Measurements from ENCODE around the gene PRKAR1B.

The PRKAR1B gene

DNA sequence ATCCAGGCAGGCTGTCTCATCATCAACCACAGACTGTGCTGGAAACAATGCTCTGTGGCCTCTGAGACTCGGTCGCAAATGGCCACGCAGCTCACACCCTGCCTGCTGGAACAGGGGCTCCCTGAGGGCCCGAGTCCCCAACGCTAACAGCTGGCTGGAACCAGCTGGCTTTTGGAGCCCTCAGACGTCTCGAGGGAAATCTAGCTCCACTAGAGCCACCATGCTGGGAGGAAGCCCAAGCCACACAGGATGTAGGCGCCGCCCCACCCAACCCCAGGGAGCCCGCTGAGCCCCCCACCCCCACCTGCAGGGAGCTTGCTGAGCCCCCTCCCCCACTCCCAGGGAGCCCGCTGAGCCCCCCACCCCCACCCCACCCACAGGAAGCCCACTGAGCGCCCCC lies 186.1 kb downstream of the PRKAR1B start:
- DNase-seq (ENCODE audit: low spot score): no peak

DNA sequence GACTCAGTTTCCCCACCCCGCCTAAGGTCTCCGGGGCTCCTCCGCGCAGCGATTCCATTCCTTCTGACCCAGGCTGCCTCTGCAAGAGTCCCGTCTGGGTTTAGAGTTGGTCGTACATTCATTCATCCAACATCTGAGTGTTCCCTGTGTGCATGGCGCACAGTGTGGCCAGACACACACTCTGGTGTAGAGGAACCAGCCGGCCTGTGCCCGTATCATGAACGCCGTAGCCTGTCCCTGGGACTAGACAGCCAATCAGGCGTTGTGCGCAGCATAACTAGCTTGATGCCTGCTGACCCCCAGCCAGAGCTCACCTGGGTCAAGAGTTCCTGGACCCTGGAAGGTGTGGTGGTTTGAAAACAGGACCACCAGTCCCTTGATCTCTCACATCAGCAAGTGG lies 186.5 kb downstream of the PRKAR1B start:
- no peak for DNase-seq (ENCODE audit: low spot score)

DNA sequence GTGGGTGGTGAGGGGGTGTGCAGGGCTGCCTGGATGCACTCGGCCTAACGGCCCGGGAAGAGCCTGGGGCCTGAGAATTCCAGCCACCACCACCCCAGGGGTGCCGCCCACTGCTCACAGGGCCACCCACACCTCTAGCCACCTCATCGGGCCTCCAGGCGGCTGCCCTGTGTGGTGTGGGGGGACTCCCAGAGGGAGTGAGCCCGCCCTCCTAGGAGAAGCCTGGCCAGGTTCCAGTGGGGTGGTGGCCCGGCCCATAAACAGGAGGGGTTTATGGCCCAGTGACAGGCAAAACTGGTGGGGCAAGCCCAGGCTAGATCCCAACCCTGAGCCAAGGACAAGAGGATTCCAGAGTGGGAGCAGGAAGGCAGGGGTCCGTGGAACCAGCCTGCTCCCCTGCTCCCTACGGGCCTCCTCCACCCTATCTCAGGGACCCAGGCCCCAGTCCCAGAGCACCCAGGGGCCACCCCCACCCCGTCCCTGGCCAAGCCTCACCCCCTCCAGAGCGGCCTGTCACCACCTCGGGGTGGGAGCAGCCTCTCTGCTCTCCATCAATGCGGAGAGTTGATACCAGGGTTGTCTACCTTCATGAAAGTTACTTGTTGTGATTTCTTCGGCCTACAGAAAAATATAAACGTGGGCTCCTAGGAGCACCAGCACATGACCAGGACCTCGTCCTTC lies 187.2 kb downstream of the PRKAR1B start:
- peak; percentile 48 for DNase-seq (ENCODE audit: low spot score)

DNA sequence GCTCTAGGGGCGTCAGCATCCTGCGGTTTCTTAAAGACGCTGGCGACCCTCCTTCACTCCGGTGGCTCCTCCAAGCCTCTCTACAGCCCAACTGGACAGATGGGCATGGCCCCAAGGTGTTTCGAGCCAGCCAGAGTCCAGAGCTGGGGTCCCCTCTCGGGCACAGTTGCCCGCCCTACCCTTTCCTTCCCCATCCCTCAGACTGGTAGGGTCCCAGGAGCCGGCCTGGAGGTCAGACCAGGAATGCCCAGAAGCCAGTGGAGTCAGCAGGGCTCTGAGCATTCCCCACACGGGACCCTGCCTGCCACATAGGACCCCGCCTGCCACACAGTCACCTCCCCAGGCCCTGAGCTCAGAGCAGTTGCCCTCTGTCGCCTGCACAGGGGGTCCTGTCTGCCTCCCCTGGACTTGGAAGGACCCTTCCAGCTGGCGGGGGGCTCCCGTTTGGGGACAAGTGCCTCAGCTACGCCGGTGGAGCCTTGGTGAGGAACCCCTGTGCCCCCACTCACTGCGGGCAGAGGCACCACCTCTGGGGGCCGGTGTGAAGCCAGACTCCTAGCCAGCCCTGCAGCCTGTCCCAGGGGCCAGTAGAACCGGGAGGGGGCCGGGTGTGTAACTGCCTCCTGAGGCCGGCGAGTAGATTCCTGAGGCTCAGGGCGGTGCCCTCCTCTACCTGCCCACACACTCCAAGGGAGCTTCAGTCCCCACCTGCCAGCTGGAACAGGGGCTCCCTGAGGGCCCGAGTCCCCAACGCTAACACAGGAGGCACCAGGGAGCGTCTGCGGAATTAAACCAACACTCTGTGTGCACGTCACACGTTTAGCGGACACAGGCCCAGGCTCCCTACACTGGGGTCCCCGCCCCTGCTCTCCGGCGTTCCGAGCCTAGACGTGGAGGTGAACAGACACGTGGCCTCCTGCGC lies 188.1 kb downstream of the PRKAR1B start:
- no peak for DNase-seq (ENCODE audit: low spot score)

DNA sequence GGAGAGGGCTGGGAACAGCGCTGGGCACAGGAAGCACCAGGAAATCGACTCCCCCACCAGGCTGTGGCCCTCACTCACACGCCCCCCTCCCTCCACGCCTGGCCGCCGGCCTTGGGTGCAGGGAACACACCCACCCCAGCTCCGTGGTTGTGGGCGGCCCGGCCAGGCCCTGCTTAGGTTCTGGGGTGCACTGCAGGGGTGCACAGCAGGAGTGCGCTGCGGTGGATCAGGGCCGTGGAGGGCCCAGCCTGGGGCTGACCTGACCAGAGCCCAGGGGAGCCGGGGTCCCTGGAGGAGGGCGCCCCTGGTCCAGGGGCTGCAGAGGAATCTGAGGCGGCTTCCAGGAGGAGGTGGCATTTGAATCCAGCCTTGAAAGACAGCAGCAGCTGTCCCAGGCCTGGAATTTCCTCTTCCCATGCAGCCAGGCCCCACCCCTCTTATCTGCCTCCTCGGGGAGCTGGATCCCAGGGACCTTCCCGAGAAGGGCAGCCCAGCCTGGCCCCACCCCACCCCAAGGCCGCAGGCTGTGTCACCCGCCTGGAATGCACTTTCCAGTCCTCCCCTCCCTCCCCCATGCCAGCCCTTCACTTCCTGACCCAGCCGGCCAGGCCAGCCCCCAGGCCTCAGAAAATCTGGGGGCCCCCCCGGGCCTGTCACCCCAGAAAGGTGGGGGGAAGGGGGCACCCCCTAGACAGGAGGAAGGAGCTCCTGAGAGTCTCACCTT lies 189.0 kb downstream of the PRKAR1B start:
- DNase-seq (ENCODE audit: low spot score): peak; percentile 98

DNA sequence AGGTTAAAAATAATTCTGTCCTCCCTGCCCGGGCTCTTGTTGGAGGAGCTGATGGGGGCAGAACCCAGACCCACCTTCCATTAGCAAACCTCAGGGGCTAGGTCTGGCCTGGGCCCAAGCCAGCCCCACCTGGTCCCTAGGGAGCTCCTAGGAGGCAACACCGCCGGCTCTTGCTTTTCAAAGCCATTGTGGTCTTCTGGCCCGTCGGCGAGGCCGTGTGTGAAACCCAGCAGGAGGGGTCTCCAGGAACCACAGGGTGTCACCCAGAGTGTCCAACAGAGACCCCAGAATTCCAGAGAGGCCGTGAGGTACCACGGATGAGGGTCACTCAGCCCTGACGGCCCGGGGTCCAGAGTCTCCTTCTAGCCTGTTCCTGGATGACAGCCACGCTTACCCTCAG lies 190.8 kb downstream of the PRKAR1B start:
- DNase-seq (ENCODE audit: low spot score): no peak

DNA sequence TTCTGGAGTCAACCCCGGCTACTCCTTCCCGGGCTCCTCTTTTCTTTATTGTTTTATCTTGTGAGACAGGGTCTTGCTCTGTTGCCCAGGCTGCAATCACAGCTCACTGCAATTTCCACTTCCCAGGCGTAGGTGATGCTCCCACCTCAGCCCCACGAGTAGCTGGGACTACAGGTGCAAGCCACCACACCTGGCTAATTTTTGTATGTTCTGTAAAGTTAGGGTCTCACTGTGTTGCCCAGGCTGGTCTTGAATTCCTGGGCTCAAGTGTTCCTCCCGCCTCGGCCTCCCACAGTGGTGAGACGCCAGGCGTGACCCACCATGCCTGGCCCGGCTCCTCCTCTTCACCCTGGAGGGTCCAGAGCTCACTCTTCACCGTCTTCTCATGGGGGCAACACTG lies 192.1 kb downstream of the PRKAR1B start:
- DNase-seq (ENCODE audit: low spot score): no peak

DNA sequence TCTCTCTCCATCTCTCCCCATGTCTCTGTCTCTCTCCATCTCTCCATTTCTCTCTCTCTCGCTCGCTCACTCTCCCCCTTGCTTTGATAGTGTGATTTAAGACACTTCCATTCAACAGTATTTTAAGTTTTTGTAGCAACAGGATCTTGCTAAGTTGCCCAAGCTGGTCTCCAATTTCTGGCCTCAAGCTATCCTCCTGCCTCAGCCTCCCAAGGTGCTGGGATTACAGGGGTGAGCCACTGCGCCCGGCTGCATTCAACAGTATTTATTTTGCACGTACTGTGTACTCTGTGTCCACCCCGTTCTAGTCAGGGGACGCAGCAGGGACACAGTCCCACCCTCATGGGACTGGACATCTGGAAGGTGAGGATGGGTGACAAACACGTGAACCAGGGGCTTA lies 193.0 kb downstream of the PRKAR1B start:
- no peak for DNase-seq (ENCODE audit: low spot score)

DNA sequence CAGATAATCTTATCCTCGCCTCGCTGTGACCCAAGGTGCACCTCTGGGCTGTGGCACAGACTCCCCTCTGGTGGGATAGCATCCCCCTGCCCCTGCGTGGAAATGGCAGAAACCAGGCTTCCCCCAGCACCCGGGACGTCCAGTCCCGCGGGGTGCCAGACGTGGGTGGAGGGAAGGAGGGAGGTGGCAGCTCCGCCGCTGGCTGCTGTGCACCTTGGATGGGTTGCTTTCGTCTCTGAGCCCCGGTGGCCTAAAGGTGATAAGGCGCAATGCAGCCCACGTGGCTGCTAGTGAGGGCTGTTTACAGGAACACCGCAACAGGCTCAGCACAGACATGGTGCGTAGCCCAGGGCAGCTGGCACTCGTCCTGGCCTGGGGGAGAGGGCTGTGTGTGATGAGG lies 193.8 kb downstream of the PRKAR1B start:
- DNase-seq (ENCODE audit: low spot score): no peak

DNA sequence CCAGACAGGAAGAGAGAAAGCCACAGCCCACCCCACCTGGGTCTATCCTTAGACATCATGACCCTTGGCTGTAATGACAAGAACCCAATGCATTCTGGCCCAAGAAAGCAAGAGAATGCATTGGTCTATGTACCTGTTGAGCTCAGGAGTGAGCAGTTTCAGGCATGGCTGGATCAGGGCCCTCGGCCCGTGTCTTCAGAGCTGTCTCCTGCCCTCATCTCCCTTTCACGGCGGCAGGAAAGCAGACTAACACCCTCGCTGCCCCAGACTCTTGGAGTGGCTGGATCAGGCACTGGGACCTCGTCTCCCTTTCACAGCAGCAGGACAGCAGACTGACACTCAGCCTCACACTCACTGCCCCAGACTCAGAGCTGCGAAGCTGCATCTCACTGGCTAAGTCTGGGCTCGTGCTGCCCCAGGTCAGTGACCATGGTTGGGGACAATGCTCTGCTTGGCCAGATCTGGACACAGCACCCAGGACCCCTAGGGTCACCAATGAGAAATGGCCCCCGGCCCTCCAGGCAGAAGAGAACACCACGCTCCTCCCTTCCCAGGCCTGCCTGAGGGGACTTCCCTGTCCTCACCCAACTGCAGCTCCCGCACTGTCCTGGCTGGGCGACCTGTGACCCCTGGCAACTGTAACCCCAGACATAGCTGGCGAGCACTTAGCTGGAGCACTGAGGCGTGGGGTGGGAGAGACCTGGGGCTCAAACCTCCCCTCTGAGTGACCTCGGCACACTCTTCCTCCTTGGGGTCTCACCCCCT lies 194.5 kb downstream of the PRKAR1B start:
- DNase-seq (ENCODE audit: low spot score): no peak

DNA sequence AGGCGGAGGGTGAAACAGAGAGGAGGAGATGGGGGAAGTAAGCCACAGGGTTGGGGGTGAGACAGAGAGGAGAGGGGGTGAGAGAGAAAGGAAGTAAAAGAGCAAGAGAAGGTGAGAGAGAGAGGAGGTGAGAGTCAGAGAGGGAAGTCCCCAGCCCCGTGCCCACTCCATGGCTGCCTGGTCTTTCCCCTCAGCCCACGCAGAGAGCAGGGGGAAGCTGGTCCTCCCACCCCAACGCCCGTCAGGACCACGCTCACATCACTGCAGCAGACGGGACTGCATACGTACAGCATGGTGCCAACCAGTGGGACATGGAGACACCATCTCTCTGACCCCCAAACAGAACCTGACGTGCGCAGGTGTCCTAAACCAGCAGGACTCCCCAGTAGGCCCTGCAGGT lies 195.3 kb downstream of the PRKAR1B start:
- DNase-seq (ENCODE audit: low spot score): no peak

DNA sequence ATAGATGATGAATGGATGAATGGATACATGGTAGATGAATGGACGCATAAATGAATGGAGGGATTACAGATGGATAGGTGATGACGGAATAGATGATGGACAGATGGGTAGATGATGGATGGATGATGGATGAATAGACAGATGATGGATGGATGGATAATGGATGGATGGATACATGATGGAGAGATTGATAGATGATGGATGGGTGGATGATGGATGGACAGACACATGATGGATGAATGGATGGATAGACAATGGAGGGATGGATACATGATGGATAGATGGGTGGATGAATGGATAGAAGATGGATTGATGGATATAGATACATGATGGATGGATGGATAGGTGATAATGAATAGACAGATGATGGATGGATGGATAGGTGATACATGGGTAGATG lies 198.6 kb downstream of the PRKAR1B start:
- DNase-seq (ENCODE audit: low spot score): no peak

DNA sequence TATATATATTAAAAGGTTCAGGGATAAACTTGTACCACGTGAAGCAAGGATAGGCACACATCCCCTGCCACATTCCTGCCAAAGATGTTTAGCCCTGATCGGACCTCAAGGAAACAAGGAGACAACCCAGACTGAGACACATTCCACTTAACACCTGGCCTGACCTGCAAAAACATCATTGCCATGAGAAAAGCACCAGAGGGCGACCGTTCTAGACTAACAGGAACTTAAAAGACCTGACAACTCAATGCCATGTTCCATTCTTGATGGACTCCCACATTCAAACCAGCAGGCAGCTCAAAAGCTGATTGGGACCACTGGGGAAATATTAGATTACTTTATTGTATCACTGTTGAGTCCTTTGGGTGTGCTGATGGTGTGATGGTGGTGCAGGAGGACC lies 199.4 kb downstream of the PRKAR1B start:
- DNase-seq (ENCODE audit: low spot score): no peak

DNA sequence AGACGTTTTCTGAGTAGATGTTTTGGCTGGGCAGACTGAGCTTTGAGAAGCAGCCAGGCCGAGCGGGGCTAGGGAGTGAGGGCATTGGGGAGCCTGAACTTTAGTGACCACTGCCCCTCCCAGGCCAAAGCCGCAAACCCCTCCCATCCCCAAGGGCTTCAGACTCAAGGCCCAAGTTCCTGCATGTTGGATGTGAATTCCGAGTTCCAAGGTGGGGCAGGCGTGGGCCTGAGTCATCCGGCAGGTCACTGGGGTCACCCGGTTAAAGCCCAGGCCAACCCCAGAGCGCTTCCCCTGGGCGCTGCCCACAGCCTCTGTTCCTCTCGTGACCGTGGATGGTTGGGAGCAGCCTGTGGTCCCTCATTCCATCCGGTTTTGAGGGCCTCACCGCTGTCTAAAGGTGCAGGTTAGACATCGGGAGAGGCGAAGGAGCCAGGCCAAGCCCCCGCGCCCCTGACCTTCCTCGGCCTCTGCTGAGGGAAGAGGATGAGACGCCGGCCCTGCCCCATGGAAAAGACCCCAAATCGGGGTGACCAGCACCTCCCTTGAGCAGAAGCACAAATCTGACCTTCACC lies 200.5 kb downstream of the PRKAR1B start:
- no peak for DNase-seq (ENCODE audit: low spot score)

DNA sequence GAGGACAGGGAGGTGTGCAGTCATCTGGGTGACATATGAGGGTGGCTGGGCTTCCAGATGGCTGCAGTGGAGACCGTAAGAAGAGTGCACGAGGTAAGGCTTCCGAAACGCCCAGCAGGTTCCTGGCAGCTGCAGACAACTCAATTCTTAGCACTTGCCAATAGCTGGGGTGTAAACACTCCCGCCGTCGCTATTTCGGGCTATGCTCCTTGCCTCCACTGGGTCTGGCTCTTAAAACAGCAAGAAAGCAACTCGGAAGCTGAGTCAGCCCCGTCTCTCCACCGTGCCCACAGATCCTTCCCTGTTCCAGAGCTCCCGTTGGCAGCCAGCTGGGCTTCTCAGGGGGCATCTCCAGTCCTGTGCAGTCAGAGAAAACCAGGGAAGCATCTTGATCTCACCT lies 201.3 kb downstream of the PRKAR1B start:
- DNase-seq (ENCODE audit: low spot score): peak; percentile 51

DNA sequence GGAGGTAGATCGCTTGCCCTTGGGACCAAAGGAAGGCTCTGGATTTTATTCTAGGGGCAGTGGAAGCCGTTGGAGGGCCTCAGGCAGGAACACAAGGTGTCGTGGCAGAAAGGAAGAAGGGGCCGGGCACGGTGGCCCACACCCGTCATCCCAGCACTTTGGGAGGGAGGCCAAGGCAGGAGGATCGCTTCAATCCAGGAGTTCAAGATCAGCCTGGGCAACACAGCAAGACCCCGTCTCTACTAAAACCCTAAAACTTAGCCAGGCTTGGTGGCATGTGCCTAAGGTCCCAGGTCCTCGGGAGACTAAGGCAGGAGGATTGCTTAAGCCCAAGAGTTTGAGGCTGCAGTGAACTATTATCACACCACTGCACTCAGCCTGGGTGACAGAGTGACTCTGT lies 202.3 kb downstream of the PRKAR1B start:
- no peak for DNase-seq (ENCODE audit: low spot score)

DNA sequence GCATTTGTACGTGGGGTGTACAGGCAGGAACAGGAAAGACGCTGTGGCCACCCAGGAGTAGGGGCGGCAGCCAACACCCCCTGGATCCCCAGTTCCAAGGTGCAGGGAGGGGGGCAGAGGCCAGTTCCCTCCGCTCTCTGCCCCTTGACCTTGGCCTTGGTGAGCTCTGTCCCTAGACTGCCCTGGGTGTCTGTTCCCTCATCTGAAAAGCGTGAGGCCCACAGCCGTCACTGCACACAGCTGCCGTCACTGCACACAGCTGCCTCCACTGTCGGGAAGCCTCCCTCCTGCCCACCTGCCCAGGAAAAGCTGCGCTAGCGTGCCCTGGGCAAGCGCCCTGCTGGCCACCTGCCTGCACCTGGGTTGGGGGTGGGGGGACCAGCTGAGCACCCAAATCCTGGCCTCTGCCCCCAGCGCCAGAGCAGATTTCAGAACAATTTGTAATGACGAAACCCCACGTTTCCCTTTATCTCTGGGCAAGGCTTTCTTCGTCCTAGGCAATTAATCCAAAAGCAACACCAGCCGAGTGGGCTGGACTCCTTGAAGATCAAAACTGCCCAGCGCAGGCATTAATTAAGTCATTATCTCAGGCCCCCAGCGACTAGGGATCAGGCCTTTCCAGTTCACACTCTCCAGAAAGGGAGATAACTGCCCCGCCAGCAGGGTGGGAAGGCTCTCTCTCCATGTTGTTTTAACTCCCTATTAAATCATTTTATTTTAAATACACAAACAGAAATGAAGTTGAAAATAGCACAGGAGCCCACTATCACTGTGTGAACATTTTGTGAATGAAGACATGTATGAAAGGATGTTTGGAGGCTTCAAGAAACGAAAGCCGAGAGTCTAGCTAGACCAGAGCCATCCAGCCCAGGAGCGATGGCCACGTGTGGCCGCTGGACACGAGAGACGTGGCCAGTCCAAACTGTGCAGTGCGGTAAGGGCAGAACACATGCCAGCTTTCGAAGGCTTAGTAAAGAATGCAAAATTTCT lies 203.4 kb downstream of the PRKAR1B start:
- no peak for DNase-seq (ENCODE audit: low spot score)

DNA sequence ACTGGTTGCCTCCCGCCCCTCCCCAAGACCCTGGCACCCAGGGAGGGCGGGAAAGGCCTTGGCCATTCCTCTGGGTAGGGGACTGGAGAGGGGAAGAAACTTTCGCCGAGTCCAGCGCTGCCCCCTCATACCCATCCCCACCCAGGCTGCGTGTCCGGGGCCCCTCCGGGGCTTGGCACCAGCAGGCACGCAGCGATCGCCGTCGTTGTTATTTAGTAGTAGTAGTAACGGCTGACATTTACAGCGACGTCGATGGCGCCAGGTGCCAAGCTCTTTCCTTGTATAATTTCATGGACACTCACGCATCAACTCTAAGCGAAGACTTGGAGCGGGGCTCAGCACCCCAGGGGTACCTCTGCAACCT lies 204.1 kb downstream of the PRKAR1B start:
- DNase-seq (ENCODE audit: low spot score): no peak

DNA sequence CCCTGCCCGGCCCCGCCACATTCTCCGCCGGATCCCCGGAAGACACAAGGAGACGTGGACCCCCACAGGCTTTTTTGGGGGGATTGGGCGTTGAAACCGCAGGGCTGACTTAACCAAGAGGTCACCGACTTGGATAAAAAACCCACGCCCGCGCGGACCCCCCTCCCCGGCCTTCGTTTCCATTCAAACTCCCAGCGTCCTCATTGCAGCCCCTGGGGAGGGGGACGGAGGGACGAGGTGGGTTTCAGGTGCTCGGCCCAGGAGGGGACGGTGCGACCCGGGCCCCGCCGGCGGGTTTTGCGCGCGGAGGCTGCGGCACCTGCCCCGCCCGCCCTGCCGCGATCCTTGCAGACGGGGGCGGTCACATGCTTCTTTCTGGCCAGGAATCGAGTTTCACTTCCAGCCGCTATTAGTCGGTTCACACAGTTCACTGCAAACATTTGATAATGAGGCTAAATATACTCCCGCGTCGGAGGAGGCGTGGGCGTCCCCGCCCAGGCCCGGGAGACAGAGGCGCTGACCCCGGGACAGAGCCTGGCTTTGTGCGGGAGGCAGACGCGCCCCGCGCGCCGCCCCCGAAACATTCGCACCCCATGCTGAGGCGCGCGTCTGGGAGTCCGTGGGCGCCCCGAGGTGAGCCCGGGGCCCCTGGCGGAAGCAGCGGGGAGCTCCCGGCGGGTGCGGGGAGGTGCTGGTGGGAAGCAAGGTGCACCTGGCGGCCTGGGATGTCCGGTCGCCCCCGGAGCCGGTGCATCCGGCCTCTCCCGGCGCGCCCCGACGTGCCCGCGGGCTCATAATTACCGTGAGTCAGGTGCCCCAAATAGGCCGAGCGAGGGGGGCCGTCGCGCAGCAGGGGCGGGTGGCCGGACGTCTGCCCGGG lies 204.8 kb downstream of the PRKAR1B start:
- DNase-seq (ENCODE audit: low spot score): peak; percentile 64

All from AG08396 (cell line).